ENCODE measurements around the gene RNF213. TPM values are rescaled to one million over a fixed set of nuclear protein-coding genes. Genes with fewer than 3 reads are reported as not detected.

The RNF213 gene
- total and polyA plus RNA-seq, 10 of the 15 experiments (the other 5 are each of a cell fraction or from before 2014, with no cell fraction given) = 18.6 to 145 (median 65.8) TPM

DNA sequence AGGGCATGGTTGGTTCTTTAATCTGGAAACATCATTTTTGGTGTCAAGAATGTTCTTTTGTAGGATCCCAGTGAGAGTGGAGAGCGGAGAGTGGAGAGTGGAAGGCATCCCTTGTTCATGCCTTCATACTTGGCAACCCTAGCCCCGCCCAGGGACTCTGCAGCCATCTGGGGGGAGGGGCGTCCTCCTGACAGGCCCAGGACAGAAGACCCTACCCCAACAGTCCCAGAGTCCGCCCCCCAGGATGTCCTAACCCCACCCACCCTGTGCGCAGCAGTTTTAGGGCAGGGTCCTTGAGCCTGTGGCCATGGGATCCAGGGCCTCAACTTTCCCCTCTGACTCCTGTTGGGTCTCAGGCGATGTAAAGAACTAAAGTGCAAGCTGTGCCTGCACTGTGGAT, 36.0 kb upstream of the RNF213 start:
- H3K4me2 ChIP-seq (ENCODE audit: control insufficient read depth, insufficient read depth) = no peak overlapping the region
- H3K27ac ChIP-seq (ENCODE audit: control insufficient read depth, insufficient read depth) = no peak overlapping the region
- ChIA-PET CTCF (interaction anchor here (1.1 kb wide), 1 partner anchor 28 kb away, joined by 3 read pairs; no protein-coding TSS in a partner anchor), SMC1A (ENCODE audit: uncharacterized antibody, unreplicated experiment) (interaction anchor here (0.6 kb wide), 1 partner anchor 52 kb away, joined by 3 read pairs; no protein-coding TSS in a partner anchor), RAD21 (ENCODE audit: unreplicated experiment) (no interaction called here), POLR2A (no interaction called here)
- H3K27me3 ChIP-seq (replicated peaks in 1 of 2; ENCODE audit: control insufficient read depth in 2 of 2, insufficient read depth in 2 of 2, low read length in 1 of 2) = no peaks in the 10 kb centered on the region
- ATAC-seq (no peak), DNase-seq (ENCODE audit: low read depth, low spot score) (no peak), FAIRE-seq (no peak)
- no TSS peak for BruUV-seq (replicated peaks)
- in situ Hi-C loops (cut with MboI) (no loop called here), intact Hi-C loops (cut with micrococcal nuclease; ENCODE audit: unreplicated experiment) (no loop called here)
- peaks cover 2% of the 10 kb centered on the region for H3K79me2 ChIP-seq (ENCODE audit: control insufficient read depth, insufficient read depth, low read length)
- no peaks in the 10 kb centered on the region for H3K9me3 ChIP-seq (replicated peaks; ENCODE audit: control insufficient read depth, insufficient read depth, low read length)
- no peaks in the 10 kb centered on the region for H4K20me1 ChIP-seq (ENCODE audit: control insufficient read depth, insufficient read depth)
- TF ChIP-seq, protein P1, sequence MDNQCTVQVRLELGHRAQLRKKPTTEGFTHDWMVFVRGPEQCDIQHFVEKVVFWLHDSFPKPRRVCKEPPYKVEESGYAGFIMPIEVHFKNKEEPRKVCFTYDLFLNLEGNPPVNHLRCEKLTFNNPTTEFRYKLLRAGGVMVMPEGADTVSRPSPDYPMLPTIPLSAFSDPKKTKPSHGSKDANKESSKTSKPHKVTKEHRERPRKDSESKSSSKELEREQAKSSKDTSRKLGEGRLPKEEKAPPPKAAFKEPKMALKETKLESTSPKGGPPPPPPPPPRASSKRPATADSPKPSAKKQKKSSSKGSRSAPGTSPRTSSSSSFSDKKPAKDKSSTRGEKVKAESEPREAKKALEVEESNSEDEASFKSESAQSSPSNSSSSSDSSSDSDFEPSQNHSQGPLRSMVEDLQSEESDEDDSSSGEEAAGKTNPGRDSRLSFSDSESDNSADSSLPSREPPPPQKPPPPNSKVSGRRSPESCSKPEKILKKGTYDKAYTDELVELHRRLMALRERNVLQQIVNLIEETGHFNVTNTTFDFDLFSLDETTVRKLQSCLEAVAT (IDR thresholded peaks at IDR 0.05) = no peak
- TF ChIP-seq SMAD1 (IDR thresholded peaks at IDR 0.05; ENCODE audit: low read depth, partially characterized antibody) (no peak), HCFC1 (IDR thresholded peaks at IDR 0.05; ENCODE audit: low read length) (no peak), MYC (IDR thresholded peaks at IDR 0.05; ENCODE audit: insufficient read depth, insufficient read length, insufficient replicate concordance, low read length, severe bottlenecking) (no peak), RUNX3 (IDR thresholded peaks at IDR 0.05; ENCODE audit: low read length) (no peak), FOS (IDR thresholded peaks at IDR 0.05; ENCODE audit: borderline replicate concordance, extremely low read depth, insufficient read length) (no peak), CREM (IDR thresholded peaks at IDR 0.05; ENCODE audit: low read depth) (no peak), RAD51 (IDR thresholded peaks at IDR 0.05) (no peak), CHD2 (IDR thresholded peaks at IDR 0.05; ENCODE audit: borderline replicate concordance, low read depth, low read length) (no peak), TAF1 (IDR thresholded peaks at IDR 0.05; ENCODE audit: borderline replicate concordance, low read depth, low read length) (no peak), BMI1 (IDR thresholded peaks at IDR 0.05; ENCODE audit: borderline replicate concordance) (no peak), ETV6 (conservative IDR thresholded peaks at IDR 0.05 in 1 of 2, IDR thresholded peaks at IDR 0.05 in 1 of 2; ENCODE audit: borderline replicate concordance in 1 of 2, low read depth in 1 of 2) (no peak)
- TF ChIP-seq, protein P2, sequence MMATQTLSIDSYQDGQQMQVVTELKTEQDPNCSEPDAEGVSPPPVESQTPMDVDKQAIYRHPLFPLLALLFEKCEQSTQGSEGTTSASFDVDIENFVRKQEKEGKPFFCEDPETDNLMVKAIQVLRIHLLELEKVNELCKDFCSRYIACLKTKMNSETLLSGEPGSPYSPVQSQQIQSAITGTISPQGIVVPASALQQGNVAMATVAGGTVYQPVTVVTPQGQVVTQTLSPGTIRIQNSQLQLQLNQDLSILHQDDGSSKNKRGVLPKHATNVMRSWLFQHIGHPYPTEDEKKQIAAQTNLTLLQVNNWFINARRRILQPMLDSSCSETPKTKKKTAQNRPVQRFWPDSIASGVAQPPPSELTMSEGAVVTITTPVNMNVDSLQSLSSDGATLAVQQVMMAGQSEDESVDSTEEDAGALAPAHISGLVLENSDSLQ (IDR thresholded peaks at IDR 0.05) = no peak
- TF ChIP-seq, protein P3, sequence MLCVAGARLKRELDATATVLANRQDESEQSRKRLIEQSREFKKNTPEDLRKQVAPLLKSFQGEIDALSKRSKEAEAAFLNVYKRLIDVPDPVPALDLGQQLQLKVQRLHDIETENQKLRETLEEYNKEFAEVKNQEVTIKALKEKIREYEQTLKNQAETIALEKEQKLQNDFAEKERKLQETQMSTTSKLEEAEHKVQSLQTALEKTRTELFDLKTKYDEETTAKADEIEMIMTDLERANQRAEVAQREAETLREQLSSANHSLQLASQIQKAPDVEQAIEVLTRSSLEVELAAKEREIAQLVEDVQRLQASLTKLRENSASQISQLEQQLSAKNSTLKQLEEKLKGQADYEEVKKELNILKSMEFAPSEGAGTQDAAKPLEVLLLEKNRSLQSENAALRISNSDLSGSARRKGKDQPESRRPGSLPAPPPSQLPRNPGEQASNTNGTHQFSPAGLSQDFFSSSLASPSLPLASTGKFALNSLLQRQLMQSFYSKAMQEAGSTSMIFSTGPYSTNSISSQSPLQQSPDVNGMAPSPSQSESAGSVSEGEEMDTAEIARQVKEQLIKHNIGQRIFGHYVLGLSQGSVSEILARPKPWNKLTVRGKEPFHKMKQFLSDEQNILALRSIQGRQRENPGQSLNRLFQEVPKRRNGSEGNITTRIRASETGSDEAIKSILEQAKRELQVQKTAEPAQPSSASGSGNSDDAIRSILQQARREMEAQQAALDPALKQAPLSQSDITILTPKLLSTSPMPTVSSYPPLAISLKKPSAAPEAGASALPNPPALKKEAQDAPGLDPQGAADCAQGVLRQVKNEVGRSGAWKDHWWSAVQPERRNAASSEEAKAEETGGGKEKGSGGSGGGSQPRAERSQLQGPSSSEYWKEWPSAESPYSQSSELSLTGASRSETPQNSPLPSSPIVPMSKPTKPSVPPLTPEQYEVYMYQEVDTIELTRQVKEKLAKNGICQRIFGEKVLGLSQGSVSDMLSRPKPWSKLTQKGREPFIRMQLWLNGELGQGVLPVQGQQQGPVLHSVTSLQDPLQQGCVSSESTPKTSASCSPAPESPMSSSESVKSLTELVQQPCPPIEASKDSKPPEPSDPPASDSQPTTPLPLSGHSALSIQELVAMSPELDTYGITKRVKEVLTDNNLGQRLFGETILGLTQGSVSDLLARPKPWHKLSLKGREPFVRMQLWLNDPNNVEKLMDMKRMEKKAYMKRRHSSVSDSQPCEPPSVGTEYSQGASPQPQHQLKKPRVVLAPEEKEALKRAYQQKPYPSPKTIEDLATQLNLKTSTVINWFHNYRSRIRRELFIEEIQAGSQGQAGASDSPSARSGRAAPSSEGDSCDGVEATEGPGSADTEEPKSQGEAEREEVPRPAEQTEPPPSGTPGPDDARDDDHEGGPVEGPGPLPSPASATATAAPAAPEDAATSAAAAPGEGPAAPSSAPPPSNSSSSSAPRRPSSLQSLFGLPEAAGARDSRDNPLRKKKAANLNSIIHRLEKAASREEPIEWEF (IDR thresholded peaks at IDR 0.05; ENCODE audit: insufficient replicate concordance, low read depth, low read length) = no peak
- TF ChIP-seq, protein P4, sequence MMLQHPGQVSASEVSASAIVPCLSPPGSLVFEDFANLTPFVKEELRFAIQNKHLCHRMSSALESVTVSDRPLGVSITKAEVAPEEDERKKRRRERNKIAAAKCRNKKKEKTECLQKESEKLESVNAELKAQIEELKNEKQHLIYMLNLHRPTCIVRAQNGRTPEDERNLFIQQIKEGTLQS (IDR thresholded peaks at IDR 0.05; ENCODE audit: borderline replicate concordance, extremely low read depth, low read depth, low read length) = no peak
- H3K36me3 ChIP-seq (ENCODE audit: control insufficient read depth in 2 of 2, insufficient read depth in 2 of 2, low read length in 1 of 2) = no peaks in the 10 kb centered on the region
- H3K9ac ChIP-seq (ENCODE audit: control insufficient read depth, insufficient read depth, low read length) = no peak overlapping the region
- WGBS (ENCODE audit: insufficient coverage, insufficient replicate concordance, low lambda C conversion rate, missing lambda C conversion rate) = 38% methylated on average over 6 of the region's 6 CpGs
- H3K4me1 ChIP-seq (ENCODE audit: control insufficient read depth, insufficient read depth, low read length) = no peaks in the 10 kb centered on the region
- no peak overlapping the region for H2AFZ ChIP-seq (ENCODE audit: control insufficient read depth, low read depth, low read length)
- no peak overlapping the region for H3K4me3 ChIP-seq

Data from GM12878 (cell line).